HCT116 (cell line): ENCODE results near the gene PKDCC. TPM values are rescaled to one million over a fixed set of nuclear protein-coding genes. Genes with fewer than 3 reads are reported as not detected.

Experiments
- ATAC-seq: fragments of 200-7000 bp; cut with Tn5 transposase; 2 replicates; pipeline ENCODE4 v1.9.1; 2020; ENCODE audit warnings: mild to moderate bottlenecking, moderate library complexity
- BruUV-seq: library from RNA; stranded (reverse); fragments of 400-500 nt; replicated peaks from 2 replicates; lab custom pipeline; 2021; lab: Mats Ljungman, UMichigan
- CTCF ChIA-PET: fragments of 300-600 bp; sonication (Branson Sonifier 250); formaldehyde crosslinking; loops from one replicate; lab custom pipeline; 2021; ENCODE audit warnings: antibody characterized with exemption; lab: Charles Lee
- POLR2A ChIA-PET: fragments of 300-600, 350-600 bp; sonication (Branson Sonifier 250); formaldehyde crosslinking; loops from one replicate; lab custom pipeline; 2021; ENCODE audit warnings: antibody characterized with exemption; lab: Charles Lee
- RAD21 ChIA-PET, 2 experiments: fragments of 300-600 bp; sonication (Branson Sonifier 250); formaldehyde crosslinking; loops; one replicate each; lab custom pipeline; 2023; ENCODE audit warnings: low total read pairs in 2 of 2; ENCODE audit not compliant: uncharacterized antibody in 2 of 2, unreplicated experiment in 2 of 2, low non-redundant PET in 1 of 2; lab: Charles Lee
- DNase-seq: peaks from one replicate; pipeline ENCODE4 v3.0.0-alpha.2; 2010; ENCODE audit warnings: low read depth, low spot score
- H2AFZ ChIP-seq: fragments of 200-600 bp; shearing (Covaris generic), sonication (generic); 2 replicates; pipeline ENCODE4 v1.6.1; 2017; ENCODE audit warnings: low read depth, mixed run types, mixed read lengths, antibody characterized with exemption, low read length; ENCODE audit not compliant: poor library complexity, severe bottlenecking
- H3K27ac ChIP-seq: 2 replicates; pipeline ENCODE4 v1.5.1; 2012; ENCODE audit warnings: low read depth, low read length
- H3K27me3 ChIP-seq: fragments of 200-600 bp; sonication (generic); 2 replicates; pipeline ENCODE4 v1.6.1; 2016; ENCODE audit warnings: mixed run types, low read length, mixed read lengths; ENCODE audit not compliant: insufficient read depth
- H3K36me3 ChIP-seq, 2 experiments: fragments of 200-500 bp in 1 of 2; fragments of 200-600 bp in 1 of 2; sonication (Bioruptor generic) in 1 of 2; sonication (generic) in 1 of 2; 2 replicates each; pipeline versions ENCODE4 v1.5.1 to v1.6.1; 2014 to 2016; ENCODE audit warnings: low read length in 2 of 2, inconsistent platforms in 1 of 2, mixed read lengths in 1 of 2, mixed run types in 1 of 2; ENCODE audit not compliant: insufficient read depth in 2 of 2, control insufficient read depth in 1 of 2
- H3K4me1 ChIP-seq, 2 experiments: fragments of 200-600 bp in 1 of 2; sonication (generic) in 1 of 2; 2 replicates each; pipeline versions ENCODE4 v1.5.1 to v1.6.1; 2012 to 2017; ENCODE audit warnings: low read length in 2 of 2, inconsistent platforms in 1 of 2, mild to moderate bottlenecking in 1 of 2, mixed read lengths in 1 of 2, mixed run types in 1 of 2, moderate library complexity in 1 of 2; ENCODE audit not compliant: insufficient read depth in 2 of 2, control insufficient read depth in 1 of 2
- H3K4me2 ChIP-seq: fragments of 200-600 bp; sonication (generic); 2 replicates; pipeline ENCODE4 v1.6.1; 2017; ENCODE audit warnings: mixed run types, low read length, mixed read lengths
- H3K4me3 ChIP-seq, 2 experiments: fragments of 200-600 bp in 1 of 2; sonication (generic) in 1 of 2; replicated peaks in 1 of 2; 2 replicates each; pipeline ENCODE4 v1.5.1; 2011 to 2016; ENCODE audit warnings: low read length in 2 of 2, control low read depth in 1 of 2, low read depth in 1 of 2, mild to moderate bottlenecking in 1 of 2, mixed read lengths in 1 of 2, mixed run types in 1 of 2
- H3K79me2 ChIP-seq: fragments of 200-600 bp; sonication (generic); 2 replicates; pipeline ENCODE4 v1.6.1; 2017; ENCODE audit warnings: mild to moderate bottlenecking, mixed run types, low read length, moderate library complexity, mixed read lengths; ENCODE audit not compliant: insufficient read depth
- H3K9ac ChIP-seq: fragments of 200-600 bp; sonication (generic); 2 replicates; pipeline ENCODE4 v1.6.1; 2016; ENCODE audit warnings: low read length, mixed read lengths
- H3K9me2 ChIP-seq: fragments of 200-600 bp; sonication (generic), shearing (Covaris generic); 2 replicates; pipeline ENCODE4 v1.6.1; 2017; ENCODE audit warnings: mixed run types, mild to moderate bottlenecking, moderate library complexity; ENCODE audit not compliant: insufficient read depth
- H3K9me3 ChIP-seq, 2 experiments: fragments of 200-500 bp in 1 of 2; fragments of 200-600 bp in 1 of 2; sonication (Bioruptor generic) in 1 of 2; sonication (generic) in 1 of 2; 2 replicates each; pipeline ENCODE4 v1.6.1; 2014 to 2017; ENCODE audit warnings: low read length in 2 of 2, mixed read lengths in 2 of 2, inconsistent platforms in 1 of 2, low read depth in 1 of 2, mild to moderate bottlenecking in 1 of 2, mixed run types in 1 of 2, moderate library complexity in 1 of 2; ENCODE audit not compliant: control insufficient read depth in 1 of 2, insufficient read depth in 1 of 2
- H4K20me1 ChIP-seq: fragments of 200-600 bp; sonication (generic), shearing (Covaris generic); 2 replicates; pipeline ENCODE4 v1.6.1; 2017; ENCODE audit warnings: mixed run types, mild to moderate bottlenecking, moderate library complexity; ENCODE audit not compliant: insufficient read depth
- CTCF ChIP-seq, 3 experiments: fragments of 200-600 bp in 1 of 3; sonication (generic) in 1 of 3; IDR thresholded peaks in 2 of 3; conservative IDR thresholded peaks in 1 of 3; 2 replicates each; pipeline ENCODE4 v1.5.1; 2012 to 2017; ENCODE audit warnings: low read depth in 2 of 3, low read length in 2 of 3, antibody characterized with exemption in 1 of 3, borderline replicate concordance in 1 of 3, control low read depth in 1 of 3, mild to moderate bottlenecking in 1 of 3, mixed read lengths in 1 of 3, mixed run types in 1 of 3, moderate library complexity in 1 of 3; ENCODE audit not compliant: insufficient read depth in 1 of 3
- EGR1 ChIP-seq: IDR thresholded peaks from 2 replicates; pipeline ENCODE4 v1.6.1; 2012; ENCODE audit warnings: low read depth
- ELF1 ChIP-seq: IDR thresholded peaks from 2 replicates; pipeline ENCODE4 v1.6.1; 2012; ENCODE audit warnings: low read depth, borderline replicate concordance
- EZH2phosphoT487 ChIP-seq: fragments of 200-600 bp; IDR thresholded peaks from 2 replicates; pipeline ENCODE4 v1.6.1; 2018; ENCODE audit warnings: antibody characterized with exemption, borderline replicate concordance
- FOSL1 ChIP-seq: IDR thresholded peaks from 2 replicates; pipeline ENCODE4 v1.6.1; 2012; ENCODE audit warnings: low read depth
- MAX ChIP-seq: IDR thresholded peaks from 2 replicates; pipeline ENCODE4 v1.6.1; 2012
- POLR2A ChIP-seq: IDR thresholded peaks from 2 replicates; pipeline ENCODE4 v1.7.0; 2011; ENCODE audit warnings: borderline replicate concordance; ENCODE audit not compliant: insufficient read depth, insufficient read length; ENCODE audit errors: extremely low read depth
- POLR2AphosphoS5 ChIP-seq: IDR thresholded peaks from 2 replicates; pipeline ENCODE4 v1.6.1; 2011; ENCODE audit warnings: mild to moderate bottlenecking, low read depth, low read length, moderate library complexity
- RAD21 ChIP-seq: IDR thresholded peaks from 2 replicates; pipeline ENCODE4 v1.6.1; 2012; ENCODE audit warnings: low read depth, mild to moderate bottlenecking
- SIN3A ChIP-seq: IDR thresholded peaks from 2 replicates; pipeline ENCODE4 v1.6.1; 2012; ENCODE audit warnings: low read depth
- SP1 ChIP-seq: IDR thresholded peaks from 2 replicates; pipeline ENCODE4 v1.6.1; 2012; ENCODE audit warnings: low read depth
- SRF ChIP-seq: IDR thresholded peaks from 2 replicates; pipeline ENCODE4 v1.6.1; 2012; ENCODE audit warnings: low read depth
- TCF7L2 ChIP-seq: IDR thresholded peaks from 2 replicates; pipeline ENCODE4 v1.7.0; 2011; ENCODE audit warnings: borderline replicate concordance, inconsistent platforms; ENCODE audit not compliant: insufficient read depth, insufficient read length; ENCODE audit errors: extremely low read depth
- ZFX ChIP-seq: fragments of 450-650 bp; IDR thresholded peaks from 2 replicates; pipeline ENCODE4 v1.6.1; 2017
- ZNF274 ChIP-seq: fragments of 200-500 bp; sonication (Bioruptor generic); IDR thresholded peaks from 2 replicates; pipeline ENCODE4 v1.6.1; 2014; ENCODE audit warnings: mild to moderate bottlenecking, low read depth, low read length, inconsistent platforms
- intact Hi-C: fragments of 100-400 bp; cut with micrococcal nuclease; formaldehyde crosslinking; loops from 2 replicates; pipeline ENCODE4 v1.10.0; 2022
- total RNA-seq: library from RNA; stranded (reverse); gene quantifications from one replicate; pipeline ENCODE4 v1.2.1, GENCODE V29; 2021; ENCODE audit not compliant: unreplicated experiment
- TF ChIP-seq, protein P1 (sequence below): IDR thresholded peaks from 2 replicates; pipeline ENCODE4 v1.6.1; 2012
- TF ChIP-seq, protein P2 (sequence below): IDR thresholded peaks from 2 replicates; pipeline ENCODE4 v1.6.1; 2012; ENCODE audit warnings: low read depth

Gene PKDCC
- total RNA-seq, 1 experiment from 2014 or later, result 0.84 TPM

- no peak overlapping the region for H3K27ac ChIP-seq
Measured at GRCh38 chr2:42045848-42046748, 1.7 kb upstream of the PKDCC start.

More at GRCh38 chr2:42045848-42046748, 1.7 kb upstream of the PKDCC start:
- BruUV-seq, result no TSS peak
- Histone ChIP-seq H3K36me3 (no peaks in the 10 kb centered on the region), H3K9ac (no peak overlapping the region), H3K79me2 (no peaks in the 10 kb centered on the region), H3K27me3 (0 out of 2 replicates have a peak, but pooled peaks cover 7% of the 10 kb centered on the region), H3K4me2 (no peak overlapping the region), H3K4me3 (no peak overlapping the region), H4K20me1 (no peaks in the 10 kb centered on the region), H2AFZ (no peak overlapping the region), H3K4me1 (no peaks in the 10 kb centered on the region), H3K9me2 (no peaks in the 10 kb centered on the region), H3K9me3 (no peaks in the 10 kb centered on the region)
- POLR2A ChIA-PET, result no interaction called here
- intact Hi-C loops, result no loop called here
- TF ChIP-seq, protein P1, sequence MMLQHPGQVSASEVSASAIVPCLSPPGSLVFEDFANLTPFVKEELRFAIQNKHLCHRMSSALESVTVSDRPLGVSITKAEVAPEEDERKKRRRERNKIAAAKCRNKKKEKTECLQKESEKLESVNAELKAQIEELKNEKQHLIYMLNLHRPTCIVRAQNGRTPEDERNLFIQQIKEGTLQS, result no peak
- TF ChIP-seq SP1, result no peak
- TF ChIP-seq POLR2AphosphoS5, result no peak
- no peak for TF ChIP-seq ZNF274
- no peak for TF ChIP-seq SRF
- TF ChIP-seq EZH2phosphoT487, result no peak
- no peak for TF ChIP-seq SIN3A
- TF ChIP-seq, protein P2, sequence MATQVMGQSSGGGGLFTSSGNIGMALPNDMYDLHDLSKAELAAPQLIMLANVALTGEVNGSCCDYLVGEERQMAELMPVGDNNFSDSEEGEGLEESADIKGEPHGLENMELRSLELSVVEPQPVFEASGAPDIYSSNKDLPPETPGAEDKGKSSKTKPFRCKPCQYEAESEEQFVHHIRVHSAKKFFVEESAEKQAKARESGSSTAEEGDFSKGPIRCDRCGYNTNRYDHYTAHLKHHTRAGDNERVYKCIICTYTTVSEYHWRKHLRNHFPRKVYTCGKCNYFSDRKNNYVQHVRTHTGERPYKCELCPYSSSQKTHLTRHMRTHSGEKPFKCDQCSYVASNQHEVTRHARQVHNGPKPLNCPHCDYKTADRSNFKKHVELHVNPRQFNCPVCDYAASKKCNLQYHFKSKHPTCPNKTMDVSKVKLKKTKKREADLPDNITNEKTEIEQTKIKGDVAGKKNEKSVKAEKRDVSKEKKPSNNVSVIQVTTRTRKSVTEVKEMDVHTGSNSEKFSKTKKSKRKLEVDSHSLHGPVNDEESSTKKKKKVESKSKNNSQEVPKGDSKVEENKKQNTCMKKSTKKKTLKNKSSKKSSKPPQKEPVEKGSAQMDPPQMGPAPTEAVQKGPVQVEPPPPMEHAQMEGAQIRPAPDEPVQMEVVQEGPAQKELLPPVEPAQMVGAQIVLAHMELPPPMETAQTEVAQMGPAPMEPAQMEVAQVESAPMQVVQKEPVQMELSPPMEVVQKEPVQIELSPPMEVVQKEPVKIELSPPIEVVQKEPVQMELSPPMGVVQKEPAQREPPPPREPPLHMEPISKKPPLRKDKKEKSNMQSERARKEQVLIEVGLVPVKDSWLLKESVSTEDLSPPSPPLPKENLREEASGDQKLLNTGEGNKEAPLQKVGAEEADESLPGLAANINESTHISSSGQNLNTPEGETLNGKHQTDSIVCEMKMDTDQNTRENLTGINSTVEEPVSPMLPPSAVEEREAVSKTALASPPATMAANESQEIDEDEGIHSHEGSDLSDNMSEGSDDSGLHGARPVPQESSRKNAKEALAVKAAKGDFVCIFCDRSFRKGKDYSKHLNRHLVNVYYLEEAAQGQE, result no peak
- TF ChIP-seq EGR1, result no peak
- TF ChIP-seq ELF1, result no peak
- no peak for TF ChIP-seq RAD21
- TF ChIP-seq TCF7L2, result no peak
- TF ChIP-seq POLR2A, result no peak
- no peak for TF ChIP-seq FOSL1
- TF ChIP-seq MAX, result no peak
- TF ChIP-seq ZFX, result no peak
- no peak for TF ChIP-seq CTCF (IDR thresholded peaks at IDR 0.05 in 2 of 3, conservative IDR thresholded peaks at IDR 0.05 in 1 of 3; ENCODE audit: borderline replicate concordance in 1 of 3, insufficient read depth in 1 of 3, low read depth in 2 of 3, low read length in 2 of 3)
- DNase-seq (no peak), ATAC-seq (no peak)
- CTCF ChIA-PET, result interaction anchor here (0.8 to 1.6 kb wide), 2 partner anchors 9 kb away, joined by 3 to 8 read pairs; no protein-coding TSS in a partner anchor
- RAD21 ChIA-PET, result interaction anchor here in 1 of 2 experiments (0.6 kb wide), 1 partner anchor 301 kb away, joined by 4 read pairs; no protein-coding TSS in a partner anchor
